Nephron progenitor cell (in vitro differentiated cells): ENCODE data around the gene ZNF385D.
A peak's percentile ranks its signal among the peaks of the same experiment; 100 is the strongest.

Experiments
- DNase-seq: peaks from one replicate; pipeline ENCODE4 v3.0.0; 2021
- H3K27ac Mint-ChIP-seq: 2 replicates; pipeline ENCODE4 v1.8.0; 2021; ENCODE audit warnings: mild to moderate bottlenecking, moderate library complexity, mixed read lengths
- H3K27me3 Mint-ChIP-seq: 2 replicates; pipeline ENCODE4 v1.8.0; 2021; ENCODE audit warnings: mild to moderate bottlenecking, low read depth, mixed read lengths; ENCODE audit not compliant: poor library complexity
- H3K36me3 Mint-ChIP-seq: 2 replicates; pipeline ENCODE4 v1.8.0; 2021; ENCODE audit warnings: low read depth, mixed read lengths
- H3K4me1 Mint-ChIP-seq: 2 replicates; pipeline ENCODE4 v1.8.0; 2021; ENCODE audit warnings: mixed read lengths
- H3K4me3 Mint-ChIP-seq: 2 replicates; pipeline ENCODE4 v1.8.0; 2021; ENCODE audit warnings: mild to moderate bottlenecking, moderate library complexity, mixed read lengths
- H3K9me3 Mint-ChIP-seq: 2 replicates; pipeline ENCODE4 v1.8.0; 2021; ENCODE audit warnings: mild to moderate bottlenecking, moderate library complexity, mixed read lengths
- CTCF ChIP-seq: fragments of 200-600 bp; sonication (generic); IDR thresholded peaks from 2 replicates; pipeline ENCODE4 v1.5.0; 2021; ENCODE audit warnings: antibody characterized with exemption

Gene ZNF385D

GRCh38 chr3:21755896-21756295 lies 4.9 kb upstream of the ZNF385D start:
- peaks cover under 1% of the 10 kb centered on the region for H3K4me1 Mint-ChIP-seq
- no peaks in the 10 kb centered on the region for H3K9me3 Mint-ChIP-seq
- no peak for TF ChIP-seq CTCF
- no peak for DNase-seq
- no peaks in the 10 kb centered on the region for H3K27me3 Mint-ChIP-seq
- H3K27ac Mint-ChIP-seq: no peak overlapping the region
- no peak overlapping the region for H3K4me3 Mint-ChIP-seq
- no peaks in the 10 kb centered on the region for H3K36me3 Mint-ChIP-seq

GRCh38 chr3:21754839-21755238 lies 3.8 kb upstream of the ZNF385D start:
- TF ChIP-seq CTCF: no peak
- no peak for DNase-seq
- Mint-ChIP-seq H3K27ac (no peak overlapping the region), H3K36me3 (no peaks in the 10 kb centered on the region), H3K4me3 (no peak overlapping the region), H3K4me1 (peaks cover 12% of the 10 kb centered on the region), H3K27me3 (peaks cover 5% of the 10 kb centered on the region), H3K9me3 (no peaks in the 10 kb centered on the region)

- Mint-ChIP-seq H3K27ac (no peak overlapping the region), H3K27me3 (peaks cover 19% of the 10 kb centered on the region), H3K4me1 (peaks cover 17% of the 10 kb centered on the region), H3K4me3 (no peak overlapping the region), H3K36me3 (no peaks in the 10 kb centered on the region), H3K9me3 (no peaks in the 10 kb centered on the region)
- no peak for DNase-seq
- TF ChIP-seq CTCF: peak; percentile 68
Observed at GRCh38 chr3:21752749-21753347, 1.8 kb upstream of the ZNF385D start.

- no peak for TF ChIP-seq CTCF
- Mint-ChIP-seq H3K36me3 (no peaks in the 10 kb centered on the region), H3K27me3 (peaks cover 19% of the 10 kb centered on the region), H3K4me1 (peaks cover 17% of the 10 kb centered on the region), H3K9me3 (no peaks in the 10 kb centered on the region), H3K4me3 (peak overlapping the region; percentile 26), H3K27ac (no peak overlapping the region)
- DNase-seq: no peak
Observed at GRCh38 chr3:21751886-21752285, 876 bp upstream of the ZNF385D start.

GRCh38 chr3:21750080-21750696 lies 822 bp downstream of the ZNF385D start:
- Mint-ChIP-seq H3K4me3 (peak overlapping the region; percentile 88), H3K9me3 (no peaks in the 10 kb centered on the region), H3K36me3 (no peaks in the 10 kb centered on the region), H3K4me1 (peaks cover 17% of the 10 kb centered on the region), H3K27ac (no peak overlapping the region), H3K27me3 (peaks cover 20% of the 10 kb centered on the region)
- no peak for DNase-seq
- TF ChIP-seq CTCF: no peak

GRCh38 chr3:21747966-21748555 lies 2.9 kb downstream of the ZNF385D start:
- no peak overlapping the region for H3K27ac Mint-ChIP-seq
- no peak for TF ChIP-seq CTCF
- H3K4me1 Mint-ChIP-seq: peaks cover 17% of the 10 kb centered on the region
- H3K4me3 Mint-ChIP-seq: no peak overlapping the region
- DNase-seq: no peak
- H3K27me3 Mint-ChIP-seq: peaks cover 24% of the 10 kb centered on the region
- peaks cover 4% of the 10 kb centered on the region for H3K9me3 Mint-ChIP-seq
- H3K36me3 Mint-ChIP-seq: no peaks in the 10 kb centered on the region
